Measurements from ENCODE around the gene DMBT1. TPM values are rescaled to one million over a fixed set of nuclear protein-coding genes. Genes with fewer than 3 reads are reported as not detected.

Gene DMBT1
- total RNA-seq, 1 donor from 2014 or later, result not detected

DNA sequence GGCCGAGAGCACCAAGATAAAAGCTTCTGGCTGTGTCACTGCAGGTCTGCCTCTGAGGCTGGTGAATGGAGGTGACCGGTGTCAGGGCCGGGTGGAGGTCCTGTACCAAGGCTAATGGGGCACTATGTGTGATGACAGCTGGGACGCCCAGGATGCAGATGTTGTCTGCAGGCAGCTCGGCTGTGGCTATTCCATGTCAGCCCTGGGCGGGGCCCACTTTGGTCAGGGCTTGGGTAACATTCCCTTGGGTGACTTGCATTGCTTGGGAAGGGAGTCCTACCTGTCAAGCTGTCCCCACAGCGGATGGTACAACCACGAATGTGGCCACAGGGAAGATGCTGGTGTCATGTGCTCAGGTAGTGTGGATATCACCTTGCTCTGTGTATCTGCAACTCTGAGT, 8.0 kb downstream of the DMBT1 start:
- intact Hi-C loops (cut with DNase I), result loop anchor here (10.0 kb wide), 2 partner anchors 104 to 274 kb away; partner anchors contain the start of gene HTRA1
- DNase-seq (ENCODE audit: extremely low spot score in 2 of 2), result no peak
- TF ChIP-seq, protein P1, sequence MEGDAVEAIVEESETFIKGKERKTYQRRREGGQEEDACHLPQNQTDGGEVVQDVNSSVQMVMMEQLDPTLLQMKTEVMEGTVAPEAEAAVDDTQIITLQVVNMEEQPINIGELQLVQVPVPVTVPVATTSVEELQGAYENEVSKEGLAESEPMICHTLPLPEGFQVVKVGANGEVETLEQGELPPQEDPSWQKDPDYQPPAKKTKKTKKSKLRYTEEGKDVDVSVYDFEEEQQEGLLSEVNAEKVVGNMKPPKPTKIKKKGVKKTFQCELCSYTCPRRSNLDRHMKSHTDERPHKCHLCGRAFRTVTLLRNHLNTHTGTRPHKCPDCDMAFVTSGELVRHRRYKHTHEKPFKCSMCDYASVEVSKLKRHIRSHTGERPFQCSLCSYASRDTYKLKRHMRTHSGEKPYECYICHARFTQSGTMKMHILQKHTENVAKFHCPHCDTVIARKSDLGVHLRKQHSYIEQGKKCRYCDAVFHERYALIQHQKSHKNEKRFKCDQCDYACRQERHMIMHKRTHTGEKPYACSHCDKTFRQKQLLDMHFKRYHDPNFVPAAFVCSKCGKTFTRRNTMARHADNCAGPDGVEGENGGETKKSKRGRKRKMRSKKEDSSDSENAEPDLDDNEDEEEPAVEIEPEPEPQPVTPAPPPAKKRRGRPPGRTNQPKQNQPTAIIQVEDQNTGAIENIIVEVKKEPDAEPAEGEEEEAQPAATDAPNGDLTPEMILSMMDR (IDR thresholded peaks at IDR 0.05), result no peak
- no peak for TF ChIP-seq POLR2AphosphoS5 (IDR thresholded peaks at IDR 0.05; ENCODE audit: insufficient read depth in 1 of 2, low read depth in 1 of 2)
- no peak for TF ChIP-seq POLR2A (IDR thresholded peaks at IDR 0.05)
- H3K4me1 ChIP-seq, result peaks cover 7% of the 10 kb centered on the region
- no peak overlapping the region for H3K27ac ChIP-seq
- H3K27me3 ChIP-seq, result no peaks in the 10 kb centered on the region
- no peaks in the 10 kb centered on the region for H3K9me3 ChIP-seq
- no peak overlapping the region for H3K4me3 ChIP-seq
- no peaks in the 10 kb centered on the region for H3K36me3 ChIP-seq

DNA sequence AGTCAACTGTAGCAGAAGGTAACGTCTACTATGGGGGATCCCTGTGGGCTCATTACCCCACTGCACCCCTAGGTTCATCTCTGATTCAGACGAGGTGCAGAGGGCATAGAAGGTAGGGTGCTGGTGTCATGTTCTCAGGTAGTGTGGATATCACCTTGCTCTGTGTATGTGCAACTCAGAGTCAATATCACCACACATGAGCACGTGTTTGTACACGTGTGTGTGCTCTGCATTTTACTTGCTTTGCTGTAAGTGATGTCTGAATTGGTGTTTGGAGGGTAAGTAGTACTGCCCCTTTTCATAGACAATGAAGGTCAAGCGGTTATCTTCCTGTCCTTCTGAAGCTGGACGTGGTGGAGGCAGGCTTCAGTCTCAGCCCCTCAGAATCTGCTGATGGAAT, 10.4 kb downstream of the DMBT1 start:
- TF ChIP-seq, protein P1 (IDR thresholded peaks at IDR 0.05), result no peak
- TF ChIP-seq POLR2A (IDR thresholded peaks at IDR 0.05) (no peak), POLR2AphosphoS5 (IDR thresholded peaks at IDR 0.05; ENCODE audit: insufficient read depth in 1 of 2, low read depth in 1 of 2) (no peak)
- intact Hi-C loops (cut with DNase I), result no loop called here
- no peak for DNase-seq (ENCODE audit: extremely low spot score in 2 of 2)
- no peaks in the 10 kb centered on the region for H3K27me3 ChIP-seq
- peaks cover 2% of the 10 kb centered on the region for H3K4me1 ChIP-seq
- H3K4me3 ChIP-seq, result no peak overlapping the region
- no peak overlapping the region for H3K27ac ChIP-seq
- no peaks in the 10 kb centered on the region for H3K36me3 ChIP-seq
- H3K9me3 ChIP-seq, result no peaks in the 10 kb centered on the region

DNA sequence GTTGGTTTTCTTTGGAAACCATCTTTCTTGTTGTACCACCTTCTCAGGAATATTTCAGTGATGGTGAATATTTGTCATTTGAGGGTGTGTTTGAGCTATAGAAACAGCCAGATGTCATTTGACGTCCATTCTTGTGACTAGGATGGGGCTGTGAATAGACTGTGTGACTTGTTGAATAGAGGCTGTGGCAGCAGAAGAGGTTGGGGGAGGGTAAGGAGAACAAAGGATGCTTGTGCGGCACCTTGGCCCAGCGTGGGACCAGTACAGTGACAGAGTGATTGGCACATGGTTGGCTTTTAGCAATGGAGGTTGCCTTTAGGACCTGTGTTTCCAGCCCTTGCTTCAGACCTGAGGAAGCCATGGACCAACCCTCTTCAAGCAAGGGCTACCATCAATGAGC, 11.3 kb downstream of the DMBT1 start:
- Histone ChIP-seq H3K27me3 (no peaks in the 10 kb centered on the region), H3K27ac (no peak overlapping the region), H3K4me3 (no peak overlapping the region), H3K9me3 (no peaks in the 10 kb centered on the region), H3K4me1 (no peaks in the 10 kb centered on the region), H3K36me3 (no peaks in the 10 kb centered on the region)
- no peak for TF ChIP-seq POLR2A (IDR thresholded peaks at IDR 0.05)
- TF ChIP-seq, protein P1 (IDR thresholded peaks at IDR 0.05), result no peak
- no peak for DNase-seq (ENCODE audit: extremely low spot score in 2 of 2)
- intact Hi-C loops (cut with DNase I), result no loop called here

DNA sequence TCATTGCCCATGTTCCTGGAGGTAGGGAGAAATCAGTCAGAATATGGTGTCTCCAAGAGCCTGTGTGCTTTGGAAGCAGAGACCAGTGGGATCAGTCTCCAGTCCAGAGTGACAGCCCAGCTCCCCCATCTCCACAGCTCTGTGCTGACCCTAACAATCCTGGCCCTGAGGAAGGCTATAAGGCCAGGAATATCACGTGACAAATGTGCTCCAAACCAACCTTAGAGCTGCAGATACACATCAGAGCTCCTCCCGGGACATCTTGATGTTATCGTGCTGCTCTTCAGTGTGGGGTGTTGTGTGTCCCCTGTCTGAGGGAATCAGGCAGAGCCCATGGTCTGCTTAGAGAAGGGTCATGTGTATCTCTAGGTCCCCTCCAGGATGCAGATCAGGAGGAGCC, 15.2 kb downstream of the DMBT1 start:
- no peaks in the 10 kb centered on the region for H3K36me3 ChIP-seq
- no peak overlapping the region for H3K4me3 ChIP-seq
- H3K9me3 ChIP-seq, result no peaks in the 10 kb centered on the region
- TF ChIP-seq POLR2A (IDR thresholded peaks at IDR 0.05) (no peak), POLR2AphosphoS5 (IDR thresholded peaks at IDR 0.05; ENCODE audit: insufficient read depth in 1 of 2, low read depth in 1 of 2) (no peak)
- TF ChIP-seq, protein P1 (IDR thresholded peaks at IDR 0.05), result no peak
- H3K4me1 ChIP-seq, result no peaks in the 10 kb centered on the region
- intact Hi-C loops (cut with DNase I), result no loop called here
- DNase-seq (ENCODE audit: extremely low spot score in 2 of 2), result no peak
- no peak overlapping the region for H3K27ac ChIP-seq
- H3K27me3 ChIP-seq, result no peaks in the 10 kb centered on the region

DNA sequence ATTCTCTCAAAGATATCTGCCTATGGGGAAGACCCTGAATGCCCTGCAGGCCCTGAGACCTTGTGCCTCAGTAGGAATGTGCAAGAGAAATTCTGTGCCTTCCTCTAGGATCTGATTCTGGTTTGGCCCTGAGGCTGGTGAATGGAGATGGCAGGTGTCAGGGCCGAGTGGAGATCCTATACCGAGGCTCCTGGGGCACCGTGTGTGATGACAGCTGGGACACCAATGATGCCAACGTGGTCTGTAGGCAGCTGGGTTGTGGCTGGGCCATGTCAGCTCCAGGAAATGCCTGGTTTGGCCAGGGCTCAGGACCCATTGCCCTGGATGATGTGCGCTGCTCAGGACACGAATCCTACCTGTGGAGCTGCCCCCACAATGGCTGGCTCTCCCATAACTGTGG, 15.7 kb downstream of the DMBT1 start:
- no peaks in the 10 kb centered on the region for H3K27me3 ChIP-seq
- intact Hi-C loops (cut with DNase I), result no loop called here
- TF ChIP-seq POLR2AphosphoS5 (IDR thresholded peaks at IDR 0.05; ENCODE audit: insufficient read depth in 1 of 2, low read depth in 1 of 2) (no peak), POLR2A (IDR thresholded peaks at IDR 0.05) (no peak)
- TF ChIP-seq, protein P1 (IDR thresholded peaks at IDR 0.05), result no peak
- H3K27ac ChIP-seq, result no peak overlapping the region
- no peaks in the 10 kb centered on the region for H3K36me3 ChIP-seq
- no peaks in the 10 kb centered on the region for H3K9me3 ChIP-seq
- no peaks in the 10 kb centered on the region for H3K4me1 ChIP-seq
- DNase-seq (ENCODE audit: extremely low spot score in 2 of 2), result no peak
- H3K4me3 ChIP-seq, result no peak overlapping the region
